NCI-H82 treated with DMSO at 0.1 percent for 48 hours (cell line): ENCODE measurements around the gene ANO3.

Source experiments
- DNase-seq: peaks from one replicate; lab custom pipeline; 2025; ENCODE audit not compliant: unreplicated experiment; lab: John Stamatoyannopoulos, UW

ANO3 gene

DNA sequence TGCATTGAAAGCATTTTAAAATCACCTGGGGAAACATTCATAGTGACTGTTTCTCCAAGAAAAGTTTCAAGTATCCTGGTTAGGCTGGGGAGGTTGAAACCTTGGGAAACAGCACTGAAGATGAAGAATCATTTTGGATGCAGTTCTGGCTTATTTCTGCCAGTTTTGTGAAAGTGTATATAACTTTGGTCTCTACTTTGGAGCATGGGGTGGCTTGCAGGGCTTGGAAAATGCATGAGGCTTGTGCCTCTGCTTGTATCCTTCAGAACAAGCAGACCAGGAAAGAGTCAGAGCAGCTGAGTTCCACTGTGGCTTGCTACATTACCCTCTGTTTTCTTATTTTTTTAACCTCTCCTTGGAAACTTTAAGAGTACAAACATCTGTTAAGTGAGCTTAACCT lies 370.5 kb downstream of the ANO3 start:
- DNase-seq: no peak

DNA sequence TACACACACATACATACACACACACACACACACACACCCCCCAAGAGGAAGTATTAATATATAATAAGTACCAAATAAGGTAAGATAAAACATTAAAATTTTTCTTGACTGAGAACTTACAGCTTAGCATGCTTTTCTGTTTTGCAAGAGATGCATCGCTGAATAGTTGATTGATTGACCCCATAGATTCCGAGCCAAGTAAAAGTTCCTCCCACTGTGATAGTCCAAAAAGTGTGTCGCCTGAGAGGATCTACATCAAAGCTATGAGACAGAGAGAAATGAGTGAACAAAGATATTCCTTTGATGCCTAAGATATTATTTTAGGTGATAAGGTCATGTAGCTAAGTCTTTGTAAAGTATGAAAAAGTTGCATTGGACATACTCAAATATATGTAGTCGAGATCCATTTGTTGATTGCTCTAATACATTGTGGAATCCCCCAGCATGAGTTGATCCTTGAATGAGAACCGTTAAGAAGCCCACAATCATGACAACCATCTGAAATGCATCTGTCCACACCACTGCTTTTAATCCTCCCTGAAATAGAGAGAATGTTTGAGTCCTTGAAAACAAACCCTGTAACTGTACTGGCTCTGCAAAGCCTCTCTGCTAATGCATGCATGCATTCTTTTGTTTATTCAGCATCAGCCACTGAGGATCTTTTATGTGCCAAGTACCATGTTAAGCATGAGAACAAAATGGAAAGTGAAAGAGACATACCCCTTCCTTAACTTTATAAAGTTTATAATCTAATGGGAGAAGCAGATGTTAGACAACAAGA lies 371.7 kb downstream of the ANO3 start:
- DNase-seq: no peak

DNA sequence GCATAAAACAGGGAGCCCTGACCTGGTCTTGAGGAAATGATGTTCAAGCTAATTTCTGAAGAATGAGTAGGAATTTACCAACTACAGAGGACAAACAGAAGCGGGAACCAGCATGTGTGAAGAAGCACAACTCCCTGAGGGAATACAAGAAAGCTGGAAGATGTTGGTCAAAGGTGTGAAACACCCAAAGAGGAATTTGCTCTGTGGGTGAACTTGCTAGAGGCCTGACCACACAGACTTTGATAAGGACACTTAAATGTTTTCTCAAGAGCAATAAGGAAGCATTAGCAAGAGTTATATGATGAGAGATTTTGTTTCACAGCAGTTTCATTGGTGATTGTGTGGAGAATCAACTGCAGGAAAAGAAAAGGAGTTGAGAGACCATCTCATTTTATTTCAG lies 372.3 kb downstream of the ANO3 start:
- no peak for DNase-seq

DNA sequence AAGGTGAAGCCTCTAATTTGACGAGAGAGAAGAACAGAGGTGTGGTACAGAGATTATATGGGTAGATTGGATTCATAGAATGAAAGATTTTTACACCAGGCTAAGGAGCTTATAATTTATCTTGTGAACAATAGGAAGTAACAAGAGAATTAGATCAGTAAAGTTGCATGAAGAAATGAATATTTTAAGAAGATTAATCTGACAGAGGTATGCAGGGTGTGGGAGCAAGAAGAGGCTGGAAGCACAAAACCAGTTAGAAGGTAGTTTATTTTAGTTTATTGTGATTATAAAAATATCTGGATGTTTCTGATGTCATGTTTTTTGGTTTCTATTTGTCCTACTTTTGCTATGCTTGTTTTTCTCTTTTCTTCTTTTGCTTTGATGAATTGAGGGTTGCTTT lies 374.3 kb downstream of the ANO3 start:
- no peak for DNase-seq

DNA sequence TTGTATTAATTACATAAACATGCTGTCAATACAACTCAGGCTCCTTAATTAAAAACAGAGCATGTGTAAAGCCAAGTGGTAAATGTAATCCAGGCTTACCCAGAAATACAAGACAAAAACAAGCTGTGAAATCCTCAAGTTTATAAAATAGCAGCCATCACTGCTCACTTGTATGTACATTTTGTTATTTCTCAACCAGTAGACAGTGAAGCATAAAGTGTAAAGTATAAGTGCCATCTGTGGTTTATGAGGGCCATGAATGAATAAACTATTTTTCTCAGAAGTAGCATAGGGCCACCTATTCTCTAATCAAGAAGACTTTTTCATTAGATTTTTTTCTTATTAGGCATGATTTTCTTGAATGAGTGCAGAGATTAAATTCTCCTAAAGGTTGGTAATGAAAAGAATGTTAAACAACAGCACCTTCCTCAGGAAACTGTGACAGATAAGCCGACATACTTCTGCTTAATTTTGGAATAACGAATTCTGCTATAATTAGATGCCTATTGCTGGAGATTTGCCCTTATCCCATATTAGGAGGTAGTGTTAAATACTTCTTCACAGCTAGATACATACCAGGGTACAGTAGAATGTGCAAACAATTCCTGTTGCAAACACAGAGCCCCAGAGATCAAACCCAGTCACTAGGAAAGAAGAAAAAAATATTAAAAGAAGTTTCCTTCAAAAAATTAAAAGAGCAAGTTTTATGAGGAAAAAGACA lies 377.0 kb downstream of the ANO3 start:
- DNase-seq: no peak

DNA sequence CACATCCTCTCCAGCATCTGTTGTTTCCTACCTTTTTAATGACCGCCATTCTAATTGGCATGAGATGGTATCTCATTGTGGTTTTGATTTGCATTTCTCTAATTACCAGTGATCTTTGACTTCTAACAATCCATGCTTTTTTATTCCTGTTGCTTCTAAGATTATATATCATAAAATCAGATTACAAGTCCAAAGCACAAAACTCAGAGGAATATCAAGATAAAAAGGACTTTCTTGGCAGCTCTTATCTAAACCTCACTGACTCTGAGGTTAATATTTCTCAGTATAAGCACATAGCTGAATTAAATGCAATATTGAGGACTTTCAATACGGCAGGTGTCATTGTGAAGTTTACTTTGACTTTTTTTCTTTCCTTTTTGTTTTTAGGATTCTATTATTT lies 378.6 kb downstream of the ANO3 start:
- DNase-seq: no peak

DNA sequence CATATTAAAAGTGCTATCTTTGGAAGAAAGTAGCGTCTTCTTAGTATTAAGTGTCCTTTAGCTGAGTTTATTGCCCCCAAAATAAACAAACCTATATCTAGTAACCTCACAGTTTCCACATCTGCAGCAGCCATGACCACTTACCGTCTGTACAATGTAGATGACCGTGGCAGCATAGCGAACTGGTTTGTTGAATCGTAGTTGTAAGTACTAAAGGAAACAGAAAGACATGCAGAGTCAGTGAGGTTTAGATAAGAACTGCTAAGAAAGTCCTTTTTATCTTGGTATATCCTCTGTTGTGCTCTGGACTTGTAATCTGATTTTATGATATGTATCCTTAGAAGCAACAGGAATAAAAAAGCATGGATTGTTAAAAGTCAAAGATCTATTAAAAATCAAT lies 380.6 kb downstream of the ANO3 start:
- no peak for DNase-seq
